Erythroblast (primary cell): ENCODE results near the gene FUOM.

Experiments
- GATA1 ChIP-seq: IDR thresholded peaks from 2 replicates; pipeline ENCODE4 v1.6.1; 2011; ENCODE audit warnings: low read depth, mild to moderate bottlenecking, control low read depth, low read length, moderate library complexity
- POLR2A ChIP-seq: IDR thresholded peaks from 2 replicates; pipeline ENCODE4 v1.6.1; 2011; ENCODE audit warnings: mild to moderate bottlenecking, low read length

- TF ChIP-seq POLR2A (no peak), GATA1 (no peak)
Observed at GRCh38 chr10:133327651-133328357, 30.0 kb downstream of the FUOM start.
